ENCODE data around the gene CNTN4. TPM values are rescaled to one million over a fixed set of nuclear protein-coding genes. Genes with fewer than 3 reads are reported as not detected.

The CNTN4 gene
- total RNA-seq, 3 donors from 2014 or later = 6.6 to 16.7 (median 16.7) TPM

GRCh38 chr3:2311022-2311421, 212.4 kb downstream of the CNTN4 start:
- Histone ChIP-seq H3K27ac (no peak overlapping the region), H3K4me1 (no peaks in the 10 kb centered on the region), H3K9me3 (no peaks in the 10 kb centered on the region), H3K36me3 (no peaks in the 10 kb centered on the region), H3K27me3 (no peaks in the 10 kb centered on the region), H3K4me3 (no peak overlapping the region)
- TF ChIP-seq CTCF (IDR thresholded peaks at IDR 0.05) (no peak), POLR2AphosphoS5 (IDR thresholded peaks at IDR 0.05) (no peak), POLR2A (IDR thresholded peaks at IDR 0.05) (no peak)
- no peak for DNase-seq (ENCODE audit: low spot score in 2 of 2)
- intact Hi-C loops (cut with DNase I; ENCODE audit: low total_unique reads) = no loop called here

- DNase-seq (ENCODE audit: low spot score in 2 of 2) = no peak
- intact Hi-C loops (cut with DNase I; ENCODE audit: low total_unique reads) = no loop called here
- Histone ChIP-seq H3K27ac (no peak overlapping the region), H3K36me3 (no peaks in the 10 kb centered on the region), H3K27me3 (no peaks in the 10 kb centered on the region), H3K4me1 (no peaks in the 10 kb centered on the region), H3K9me3 (no peaks in the 10 kb centered on the region), H3K4me3 (no peak overlapping the region)
- TF ChIP-seq POLR2AphosphoS5 (IDR thresholded peaks at IDR 0.05) = no peak
- TF ChIP-seq CTCF (IDR thresholded peaks at IDR 0.05) = no peak
- no peak for TF ChIP-seq POLR2A (IDR thresholded peaks at IDR 0.05)
Measured at GRCh38 chr3:2317521-2317920, 218.9 kb downstream of the CNTN4 start.

- intact Hi-C loops (cut with DNase I; ENCODE audit: low total_unique reads) = loop anchor here (5.0 kb wide), 2 partner anchors 373 to 1003 kb away; no protein-coding TSS in a partner anchor
- Histone ChIP-seq H3K4me3 (no peak overlapping the region), H3K36me3 (no peaks in the 10 kb centered on the region), H3K9me3 (no peaks in the 10 kb centered on the region), H3K4me1 (no peaks in the 10 kb centered on the region), H3K27me3 (no peaks in the 10 kb centered on the region), H3K27ac (no peak overlapping the region)
- no peak for DNase-seq (ENCODE audit: low spot score in 2 of 2)
- TF ChIP-seq POLR2AphosphoS5 (IDR thresholded peaks at IDR 0.05) (no peak), CTCF (IDR thresholded peaks at IDR 0.05) (no peak), POLR2A (IDR thresholded peaks at IDR 0.05) (no peak)
Measured at GRCh38 chr3:2334921-2335320, 236.3 kb downstream of the CNTN4 start.

- intact Hi-C loops (cut with DNase I; ENCODE audit: low total_unique reads) = no loop called here
Measured at GRCh38 chr3:2343031-2343682, 244.5 kb downstream of the CNTN4 start.

More at GRCh38 chr3:2343031-2343682, 244.5 kb downstream of the CNTN4 start:
- no peak for TF ChIP-seq POLR2A (IDR thresholded peaks at IDR 0.05)
- TF ChIP-seq CTCF (IDR thresholded peaks at IDR 0.05) = no peak
- no peak for TF ChIP-seq POLR2AphosphoS5 (IDR thresholded peaks at IDR 0.05)
- no peaks in the 10 kb centered on the region for H3K9me3 ChIP-seq
- H3K27me3 ChIP-seq = no peaks in the 10 kb centered on the region
- no peaks in the 10 kb centered on the region for H3K4me1 ChIP-seq
- H3K27ac ChIP-seq = no peak overlapping the region
- no peaks in the 10 kb centered on the region for H3K36me3 ChIP-seq
- no peak overlapping the region for H3K4me3 ChIP-seq
- DNase-seq (ENCODE audit: low spot score in 2 of 2) = no peak

Data from breast epithelium (tissue), 4 donors.